GM18861 (cell line): Measurements from ENCODE around the gene POC1B.

ENCODE experiments used
- ATAC-seq: cut with Tn5 transposase; IDR thresholded peaks from one replicate; pipeline ENCODE4 v1.9.1; 2021; ENCODE audit not compliant: unreplicated experiment

POC1B gene

DNA sequence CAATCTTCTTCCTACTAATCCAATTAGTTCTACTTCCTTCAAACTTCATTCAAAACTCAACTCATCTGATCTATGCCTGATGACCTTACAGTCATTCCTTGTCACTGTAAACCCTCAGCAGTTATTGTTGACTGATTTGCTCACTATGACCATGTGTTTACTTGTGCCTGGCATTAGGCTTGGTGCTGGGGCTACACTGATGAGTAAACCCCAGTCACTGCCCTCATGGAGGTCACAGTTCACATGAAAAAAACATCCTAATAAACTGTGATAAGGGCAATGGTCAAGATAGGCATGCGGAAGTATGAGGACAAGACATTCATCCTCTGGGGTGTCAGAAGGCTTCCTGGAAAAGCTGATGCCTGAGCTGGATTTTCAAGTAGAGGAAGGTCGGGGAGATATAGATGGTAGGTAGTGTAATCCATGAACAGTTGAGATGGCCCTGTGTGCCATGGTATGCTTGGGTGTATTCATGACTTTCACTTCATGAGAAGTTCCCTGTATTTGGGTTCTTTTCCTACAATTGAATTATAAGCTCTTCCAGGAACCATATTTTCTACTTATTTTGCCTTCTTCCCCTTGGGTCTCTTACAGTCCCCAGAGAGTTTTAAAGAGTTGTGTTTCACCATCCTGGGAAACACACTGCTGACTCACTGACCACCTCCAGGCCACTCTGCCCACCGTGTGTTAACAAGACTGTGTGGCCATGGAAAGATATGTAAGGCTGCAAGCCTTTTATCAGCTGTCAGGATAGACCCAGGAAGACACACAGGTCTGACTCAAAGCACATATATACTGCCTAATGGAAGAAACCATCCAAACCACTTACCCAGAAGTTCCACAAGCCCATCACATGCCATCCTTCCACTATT lies 134.8 kb downstream of the POC1B start:
- ATAC-seq = no peak

GRCh38 chr12:89389755-89390661 lies 135.8 kb downstream of the POC1B start:
- peak; percentile 77 for ATAC-seq

DNA sequence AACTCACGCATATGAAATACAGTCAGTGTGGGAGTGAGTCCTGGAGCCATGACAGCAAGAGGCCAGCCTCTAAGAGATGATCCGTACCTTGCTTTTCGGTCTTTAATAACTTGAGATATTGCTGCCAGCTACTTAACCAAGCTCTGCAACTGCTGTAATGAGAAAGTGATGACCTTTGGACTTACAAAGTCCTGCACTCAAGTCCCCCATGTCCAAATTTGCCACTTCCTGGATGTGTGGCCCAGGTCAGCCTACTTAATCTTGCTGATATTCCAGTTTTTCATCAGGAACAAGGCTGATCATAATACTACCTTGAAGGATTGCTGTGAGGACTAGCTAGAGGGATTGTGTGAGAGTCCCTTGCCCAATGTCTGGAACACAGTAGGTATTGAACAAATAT lies 139.7 kb downstream of the POC1B start:
- no peak for ATAC-seq

DNA sequence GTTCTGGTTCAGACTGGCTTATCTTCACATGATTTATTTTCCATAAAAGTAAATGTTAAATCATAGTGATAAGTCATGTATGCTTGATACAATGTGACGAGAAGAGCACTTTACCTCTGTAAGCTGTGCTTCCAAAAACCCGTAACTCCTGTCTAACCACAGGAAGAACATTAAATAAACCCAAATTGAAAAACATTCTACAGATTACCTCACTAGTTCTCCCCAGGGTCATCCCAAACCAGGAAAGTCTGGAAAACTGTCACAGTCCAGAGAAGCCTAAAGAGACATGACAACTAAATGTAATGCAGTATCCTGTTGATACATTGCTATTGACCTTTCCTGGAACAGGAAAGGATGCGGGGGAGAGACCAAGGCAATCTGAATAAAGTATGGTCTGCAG lies 141.0 kb downstream of the POC1B start:
- ATAC-seq = no peak

DNA sequence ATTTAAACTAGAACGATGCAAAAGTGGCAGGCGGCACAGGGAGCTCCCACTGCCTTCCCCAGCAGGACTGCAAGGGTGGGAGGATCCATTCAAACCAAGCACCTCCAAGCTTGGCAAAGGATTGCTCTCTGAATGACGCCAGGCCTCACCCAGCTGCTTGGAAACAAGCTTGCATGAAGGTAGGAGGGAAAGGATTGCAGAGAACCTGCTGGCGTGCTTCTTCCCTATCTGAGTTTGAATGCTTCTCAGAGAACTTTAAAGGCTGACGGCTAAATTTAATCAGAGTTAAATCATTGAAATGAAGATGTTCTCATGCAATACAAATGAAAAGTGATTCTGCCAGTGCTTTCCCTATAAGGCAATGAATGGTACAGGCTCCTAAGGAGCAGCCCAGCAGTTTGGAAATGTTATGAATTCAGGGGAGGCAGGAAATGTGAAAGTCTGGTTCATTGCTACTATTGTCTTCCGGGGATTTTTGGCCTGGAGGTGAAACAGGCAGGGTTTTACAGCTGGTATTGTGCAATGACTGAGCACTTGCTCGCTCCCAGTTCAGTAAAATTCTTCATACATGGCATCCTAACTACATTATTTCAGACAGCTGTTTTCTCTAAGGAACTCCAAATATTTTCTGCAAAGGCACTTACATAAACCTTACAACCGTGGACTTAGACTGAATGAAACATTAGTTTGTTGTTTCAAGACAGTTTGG lies 141.6 kb downstream of the POC1B start:
- no peak for ATAC-seq

GRCh38 chr12:89383235-89384049 lies 142.4 kb downstream of the POC1B start:
- ATAC-seq = no peak

GRCh38 chr12:89382328-89382727 lies 143.5 kb downstream of the POC1B start:
- no peak for ATAC-seq

GRCh38 chr12:89379839-89380467 lies 145.9 kb downstream of the POC1B start:
- ATAC-seq = no peak

DNA sequence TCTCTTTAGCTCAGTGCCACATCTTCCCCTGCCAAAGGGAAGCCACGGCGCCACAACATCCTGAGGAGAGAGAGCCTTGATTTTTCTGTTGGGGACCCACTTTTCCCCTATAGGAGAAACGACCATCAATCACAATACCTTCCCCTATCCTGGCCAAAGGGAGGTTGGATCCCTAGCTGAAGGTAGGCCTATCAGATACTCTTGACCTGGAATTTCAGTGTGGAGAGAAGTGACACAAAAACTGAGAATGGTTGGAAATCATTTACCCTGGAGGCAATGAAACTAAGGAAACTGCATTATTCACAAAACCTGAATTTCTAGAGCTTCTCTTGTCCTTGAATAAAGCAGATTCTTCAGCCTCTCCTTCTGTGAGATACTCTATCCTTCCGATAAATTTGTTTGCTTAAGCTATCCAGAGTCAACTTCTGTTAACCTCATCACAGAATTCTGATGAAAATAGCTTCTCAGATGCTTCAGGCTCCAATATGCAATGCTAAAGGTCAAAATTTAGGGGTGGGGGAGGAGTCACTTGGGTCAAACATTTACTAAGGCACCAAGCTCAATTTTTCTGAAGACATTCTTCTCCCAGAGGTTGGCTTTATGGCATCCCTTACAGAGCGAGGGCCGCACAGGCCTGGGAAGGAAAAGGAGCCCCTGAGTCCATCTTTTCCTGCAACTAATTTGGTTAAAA lies 146.6 kb downstream of the POC1B start:
- ATAC-seq = no peak

- no peak for ATAC-seq
Measured at GRCh38 chr12:89376844-89377243, 149.0 kb downstream of the POC1B start.

GRCh38 chr12:89376202-89376529 lies 149.7 kb downstream of the POC1B start:
- ATAC-seq = no peak

GRCh38 chr12:89373763-89374572 lies 151.9 kb downstream of the POC1B start:
- ATAC-seq = no peak

GRCh38 chr12:89372584-89373370 lies 153.1 kb downstream of the POC1B start:
- ATAC-seq = no peak

DNA sequence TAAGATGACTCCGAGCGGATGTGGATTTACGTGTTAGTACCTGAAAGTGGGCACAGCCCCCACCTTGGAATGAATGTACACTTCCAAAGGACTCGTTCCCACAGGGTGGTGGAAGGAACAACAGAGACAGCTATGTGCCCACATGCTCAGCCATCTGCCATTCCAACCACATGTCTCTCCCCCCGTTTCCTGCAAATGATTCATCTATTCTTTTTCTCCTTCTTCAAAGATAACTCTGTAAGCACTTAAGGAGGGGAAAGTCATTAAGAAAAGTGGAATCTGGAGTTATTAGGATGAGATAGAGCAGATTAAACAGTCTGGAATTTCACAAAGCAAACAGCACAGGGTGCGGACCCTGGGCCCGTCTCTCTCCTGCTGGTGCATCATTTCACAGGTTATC lies 155.0 kb downstream of the POC1B start:
- ATAC-seq = no peak

DNA sequence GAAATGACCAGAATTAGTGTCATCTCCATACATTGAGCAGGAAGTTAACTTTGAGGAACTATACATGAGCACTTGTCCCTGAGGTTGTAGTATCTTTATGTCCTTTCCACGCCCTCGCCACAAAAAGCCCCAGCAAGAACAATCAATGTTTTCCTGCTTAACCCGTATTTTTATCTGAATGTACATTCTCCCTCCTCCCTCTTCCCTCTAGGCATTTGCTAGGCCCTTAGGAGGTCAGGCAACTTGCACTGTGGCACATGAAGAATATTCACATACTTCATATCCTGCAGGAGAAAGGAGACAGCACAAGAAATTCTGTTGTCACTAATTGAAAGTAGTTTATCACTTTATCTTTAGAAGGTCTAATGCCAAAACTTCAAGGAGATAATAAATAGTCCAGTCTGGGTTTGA lies 155.4 kb downstream of the POC1B start:
- ATAC-seq = no peak
